Prostate gland (tissue), 2 donors: ENCODE measurements around the gene SRSF7. TPM values are rescaled to one million over a fixed set of nuclear protein-coding genes. Genes with fewer than 3 reads are reported as not detected.
"Not testable (repeated sequence)": the region's sequence is repeated elsewhere in the genome, so short reads cannot be mapped to it uniquely, and the experiment has no call there.

Source experiments
- DNase-seq: peaks from one replicate; pipeline ENCODE4 v3.0.0-alpha.2; 2019; ENCODE audit warnings: low spot score
- H3K27ac ChIP-seq, 2 donors: fragments of 200-600 bp; sonication (generic); 2 replicates each; pipeline ENCODE4 v1.5.1; 2017 to 2019
- H3K27me3 ChIP-seq: fragments of 200-600 bp; sonication (generic); replicated peaks from 2 replicates; pipeline ENCODE4 v1.5.1; 2019; ENCODE audit not compliant: insufficient read depth
- H3K36me3 ChIP-seq, 2 donors: fragments of 200-600 bp; sonication (generic); 1 replicate in 1 of 2; 2 replicates in 1 of 2; pipeline versions ENCODE4 v1.5.1 to v1.8.1; 2017 to 2019
- H3K4me1 ChIP-seq: fragments of 200-600 bp; sonication (generic); replicated peaks from 2 replicates; pipeline ENCODE4 v1.5.1; 2019
- H3K4me3 ChIP-seq, 2 donors: fragments of 200-600 bp; sonication (generic); 2 replicates each; pipeline ENCODE4 v1.5.1; 2017 to 2019
- H3K9me3 ChIP-seq: fragments of 200-600 bp; sonication (generic); 2 replicates; pipeline ENCODE4 v1.5.1; 2017
- POLR2A ChIP-seq: fragments of 450-650 bp; IDR thresholded peaks from one replicate; pipeline ENCODE4 v1.6.1; 2016; ENCODE audit warnings: antibody characterized with exemption, mild to moderate bottlenecking
- POLR2AphosphoS5 ChIP-seq: sonication (generic); formaldehyde crosslinking; IDR thresholded peaks from one replicate; pipeline ENCODE4 v1.6.1; 2017; ENCODE audit warnings: antibody characterized with exemption
- WGBS: methylation state at CpG from one replicate; pipeline ENCODE4 v1.1.5; 2018; 5-methylcytosine and 5-hydroxymethylcytosine counted together
- intact Hi-C: fragments of 100-400 bp; cut with DNase I; formaldehyde crosslinking; loops from one replicate; pipeline ENCODE4 v1.14.2; 2022
- total RNA-seq, 2 donors: library from RNA; depleted of rRNA; stranded (reverse); fragments of >200 nt; gene quantifications; one replicate each; pipeline ENCODE4 v1.1.0, GENCODE V29; 2016
- TF ChIP-seq, protein P1 (sequence below), 4 experiments: fragments of 200-600 bp in 2 of 4; fragments of 450-650 bp in 2 of 4; sonication (generic) in 2 of 4; IDR thresholded peaks; 1 replicate in 3 of 4; 2 replicates in 1 of 4; pipeline ENCODE4 v1.5.1; 2016 to 2019; ENCODE audit warnings: antibody characterized with exemption in 4 of 4, mild to moderate bottlenecking in 2 of 4, moderate library complexity in 2 of 4

SRSF7 gene
- total RNA-seq, 2 donors from 2014 or later: 73.2 to 84.4 TPM

DNA sequence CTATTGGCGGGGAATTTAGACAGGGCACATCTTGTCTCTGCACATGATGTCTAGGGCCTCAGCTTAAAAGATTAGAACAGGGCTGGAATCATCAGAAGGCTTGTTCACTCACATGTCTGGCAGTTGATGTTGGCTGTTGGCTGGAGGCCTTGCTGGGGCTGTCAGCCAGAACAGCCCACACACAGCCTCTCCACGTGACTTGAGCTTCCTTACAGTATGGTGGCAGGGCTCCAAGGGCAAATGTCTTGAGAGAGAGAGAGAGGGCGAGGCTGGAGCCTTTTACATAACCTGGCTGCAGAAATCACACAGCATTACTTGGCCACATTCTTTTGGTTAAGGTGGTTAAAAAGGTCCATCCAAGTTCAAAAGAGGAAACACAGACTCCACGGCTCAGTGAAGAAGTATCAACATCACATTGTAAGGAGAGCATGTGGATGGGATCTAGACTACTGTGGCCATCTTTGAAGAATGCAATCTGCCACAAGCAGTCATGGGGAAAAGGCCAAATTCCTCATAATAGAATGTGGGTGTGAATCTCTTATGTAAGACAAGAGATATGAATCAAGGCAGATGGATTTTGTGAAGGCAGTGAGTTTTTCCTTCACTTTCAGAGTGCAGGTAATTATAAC, 30.4 kb downstream of the SRSF7 start:
- 13% methylated on average over 4 of the region's 4 CpGs for WGBS
- TF ChIP-seq POLR2AphosphoS5: peak; percentile 85
- TF ChIP-seq, protein P1, sequence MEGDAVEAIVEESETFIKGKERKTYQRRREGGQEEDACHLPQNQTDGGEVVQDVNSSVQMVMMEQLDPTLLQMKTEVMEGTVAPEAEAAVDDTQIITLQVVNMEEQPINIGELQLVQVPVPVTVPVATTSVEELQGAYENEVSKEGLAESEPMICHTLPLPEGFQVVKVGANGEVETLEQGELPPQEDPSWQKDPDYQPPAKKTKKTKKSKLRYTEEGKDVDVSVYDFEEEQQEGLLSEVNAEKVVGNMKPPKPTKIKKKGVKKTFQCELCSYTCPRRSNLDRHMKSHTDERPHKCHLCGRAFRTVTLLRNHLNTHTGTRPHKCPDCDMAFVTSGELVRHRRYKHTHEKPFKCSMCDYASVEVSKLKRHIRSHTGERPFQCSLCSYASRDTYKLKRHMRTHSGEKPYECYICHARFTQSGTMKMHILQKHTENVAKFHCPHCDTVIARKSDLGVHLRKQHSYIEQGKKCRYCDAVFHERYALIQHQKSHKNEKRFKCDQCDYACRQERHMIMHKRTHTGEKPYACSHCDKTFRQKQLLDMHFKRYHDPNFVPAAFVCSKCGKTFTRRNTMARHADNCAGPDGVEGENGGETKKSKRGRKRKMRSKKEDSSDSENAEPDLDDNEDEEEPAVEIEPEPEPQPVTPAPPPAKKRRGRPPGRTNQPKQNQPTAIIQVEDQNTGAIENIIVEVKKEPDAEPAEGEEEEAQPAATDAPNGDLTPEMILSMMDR (IDR thresholded peaks at IDR 0.05): no peak
- no peak for TF ChIP-seq POLR2A
- peak; percentile 68 for DNase-seq
- Histone ChIP-seq H3K4me1 (no peaks in the 10 kb centered on the region), H3K4me3 (no peak overlapping the region), H3K27ac (peak overlapping the region; percentile 29 to 46), H3K27me3 (no peaks in the 10 kb centered on the region), H3K36me3 (no peaks in the 10 kb centered on the region), H3K9me3 (no peaks in the 10 kb centered on the region)
- intact Hi-C loops: loop anchor here (5.0 to 10.0 kb wide), 3 partner anchors 56 to 138 kb away; partner anchors contain the start of genes GALM and HNRNPLL

DNA sequence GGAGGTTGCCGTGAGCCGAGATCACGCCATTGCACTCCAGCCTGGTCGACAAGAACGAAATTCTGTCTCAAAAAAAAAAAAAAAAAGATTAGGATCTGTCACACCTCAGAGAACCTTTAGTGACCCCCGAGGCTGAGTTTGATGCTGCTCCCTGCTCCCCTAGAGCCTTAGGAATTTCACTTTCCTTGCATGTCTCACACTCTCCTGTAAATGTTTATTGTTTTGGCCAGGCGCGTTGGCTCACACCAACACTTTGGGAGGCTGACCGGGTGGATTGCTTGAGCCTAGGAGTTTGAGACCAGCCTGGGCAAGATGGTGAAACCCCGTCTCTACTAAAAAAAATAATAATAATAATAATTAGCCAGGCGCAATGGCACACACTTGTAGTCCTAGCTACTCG, 31.5 kb downstream of the SRSF7 start:
- Histone ChIP-seq H3K36me3 (no peaks in the 10 kb centered on the region), H3K27me3 (no peaks in the 10 kb centered on the region), H3K4me1 (no peaks in the 10 kb centered on the region), H3K9me3 (no peaks in the 10 kb centered on the region), H3K27ac (peak overlapping the region in 1 of 2 donors; percentile 31), H3K4me3 (no peak overlapping the region)
- DNase-seq: no peak
- WGBS: 82% methylated on average over 12 of the region's 12 CpGs
- TF ChIP-seq, protein P1 (IDR thresholded peaks at IDR 0.05): no peak
- no peak for TF ChIP-seq POLR2AphosphoS5
- TF ChIP-seq POLR2A: no peak
- intact Hi-C loops: loop anchor here (5.0 to 10.0 kb wide), 3 partner anchors 55 to 137 kb away; partner anchors contain the start of genes GALM and HNRNPLL

DNA sequence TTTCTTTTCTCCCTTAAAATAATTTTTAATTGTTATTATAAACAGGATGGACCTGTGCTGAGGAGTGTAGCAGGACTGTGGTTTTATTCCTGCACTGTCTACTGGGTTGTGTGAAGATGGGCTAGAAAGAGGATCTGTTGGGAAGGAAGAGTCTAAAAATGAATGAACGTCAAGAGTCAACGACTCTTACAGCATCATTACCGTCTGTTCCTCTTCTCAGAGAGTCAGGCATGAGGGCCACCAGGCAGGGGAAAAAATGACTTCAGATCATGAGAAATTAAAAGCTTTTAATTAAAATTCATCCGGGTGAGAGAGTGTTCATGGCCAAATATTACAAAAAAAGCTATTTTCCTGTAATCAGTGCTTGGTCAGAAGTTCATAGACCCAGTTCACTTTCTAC, 32.6 kb downstream of the SRSF7 start:
- no peaks in the 10 kb centered on the region for H3K4me1 ChIP-seq
- H3K9me3 ChIP-seq: no peaks in the 10 kb centered on the region
- H3K36me3 ChIP-seq: no peaks in the 10 kb centered on the region
- no peak for TF ChIP-seq POLR2A
- TF ChIP-seq, protein P1 (IDR thresholded peaks at IDR 0.05): no peak
- TF ChIP-seq POLR2AphosphoS5: no peak
- no peak overlapping the region for H3K4me3 ChIP-seq
- no peak for DNase-seq
- H3K27me3 ChIP-seq: no peaks in the 10 kb centered on the region
- intact Hi-C loops: no loop called here
- H3K27ac ChIP-seq: no peak overlapping the region
- WGBS: 87% methylated on average over 4 of the region's 4 CpGs

DNA sequence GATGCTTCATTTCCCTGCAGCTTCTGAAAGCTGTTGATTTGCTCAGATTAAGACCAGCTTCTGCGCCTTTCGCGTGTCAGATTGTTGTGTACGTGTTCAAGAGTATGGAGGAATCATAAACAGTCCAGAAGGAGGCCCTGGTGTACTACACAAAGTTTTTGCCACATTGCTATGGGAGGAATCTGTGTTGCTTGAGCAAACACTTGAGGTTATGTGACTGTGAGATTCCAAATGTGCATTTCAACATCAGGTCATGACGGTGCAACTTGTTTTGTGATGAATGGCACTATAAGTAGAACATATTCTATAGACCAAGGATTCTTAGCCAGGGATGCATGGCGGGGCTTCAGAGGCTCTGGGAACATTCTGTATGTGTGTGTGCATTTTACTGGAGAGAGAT, 35.0 kb downstream of the SRSF7 start:
- Histone ChIP-seq H3K4me1 (no peaks in the 10 kb centered on the region), H3K27me3 (no peaks in the 10 kb centered on the region), H3K4me3 (no peak overlapping the region), H3K27ac (no peak overlapping the region), H3K9me3 (no peaks in the 10 kb centered on the region), H3K36me3 (no peaks in the 10 kb centered on the region)
- 84% methylated on average over 6 of the region's 6 CpGs for WGBS
- intact Hi-C loops: no loop called here
- DNase-seq: no peak
- TF ChIP-seq POLR2AphosphoS5 (no peak), POLR2A (no peak)
- TF ChIP-seq, protein P1 (IDR thresholded peaks at IDR 0.05): no peak

DNA sequence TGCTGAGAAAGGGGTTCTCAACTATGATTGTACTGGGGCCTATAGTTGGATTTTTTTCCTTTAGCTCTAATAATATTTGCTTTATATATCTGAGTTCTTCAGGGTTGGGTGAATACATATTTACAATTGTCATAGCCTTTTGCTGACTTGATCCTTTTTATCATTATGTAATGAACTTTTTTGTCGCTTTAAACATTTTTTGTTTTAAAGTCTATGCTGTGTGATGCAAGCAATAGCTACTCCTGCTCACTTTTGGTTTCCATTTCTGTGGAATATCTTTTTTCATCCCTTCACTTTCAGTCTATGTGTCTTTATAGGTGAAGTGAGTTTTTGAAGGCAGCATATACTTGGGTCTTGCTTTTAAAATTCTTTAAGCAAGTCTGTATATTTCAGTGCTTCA, 36.2 kb downstream of the SRSF7 start:
- WGBS: 100% methylated on average over 1 of the region's 1 CpG
- intact Hi-C loops, H3K36me3 ChIP-seq, H3K27me3 ChIP-seq, H3K27ac ChIP-seq, H3K4me1 ChIP-seq, H3K9me3 ChIP-seq, DNase-seq, H3K4me3 ChIP-seq: not testable (repeated sequence)
